ENCODE measurements around the gene FXR1.

- TF ChIP-seq RAD21 (IDR thresholded peaks at IDR 0.05; ENCODE audit: low read length) (peak; percentile 37), SMC3 (IDR thresholded peaks at IDR 0.05; ENCODE audit: low read depth, low read length) (0 out of 2 replicates have a peak, but pooled peaks have one; percentile 10), CTCF (conservative IDR thresholded peaks at IDR 0.05; ENCODE audit: low read depth, low read length) (peak; percentile 57), POLR2A (IDR thresholded peaks at IDR 0.05; ENCODE audit: low read depth, low read length) (peak; percentile 94), USF2 (IDR thresholded peaks at IDR 0.05; ENCODE audit: low read depth, low read length) (no peak), MAZ (IDR thresholded peaks at IDR 0.05; ENCODE audit: borderline replicate concordance, low read depth, low read length) (peak; percentile 69; the same call in 1 of the 2 replicates), RFX5 (IDR thresholded peaks at IDR 0.05; ENCODE audit: low read depth, low read length) (no peak), FOS (IDR thresholded peaks at IDR 0.05; ENCODE audit: low read depth, low read length) (no peak), BHLHE40 (IDR thresholded peaks at IDR 0.05; ENCODE audit: low read depth, low read length) (no peak), CHD1 (IDR thresholded peaks at IDR 0.05; ENCODE audit: low read depth, low read length) (peak; percentile 46; the same call in 1 of the 2 replicates), MXI1 (IDR thresholded peaks at IDR 0.05; ENCODE audit: borderline replicate concordance, low read depth, low read length) (0 out of 2 replicates have a peak, but pooled peaks have one; percentile 16), RCOR1 (IDR thresholded peaks at IDR 0.05; ENCODE audit: insufficient replicate concordance, low read length) (no peak), NFE2L2 (IDR thresholded peaks at IDR 0.05; ENCODE audit: low read depth, low read length) (no peak)
Observed at GRCh38 chr3:180912304-180913296, at the start of gene FXR1.
